ENCODE measurements around the gene ALS2. TPM values are rescaled to one million over a fixed set of nuclear protein-coding genes. Genes with fewer than 3 reads are reported as not detected.

The ALS2 gene
- total RNA-seq (ENCODE audit: low replicate concordance), result 27.4 and 98.4 TPM in 2 replicates

DNA sequence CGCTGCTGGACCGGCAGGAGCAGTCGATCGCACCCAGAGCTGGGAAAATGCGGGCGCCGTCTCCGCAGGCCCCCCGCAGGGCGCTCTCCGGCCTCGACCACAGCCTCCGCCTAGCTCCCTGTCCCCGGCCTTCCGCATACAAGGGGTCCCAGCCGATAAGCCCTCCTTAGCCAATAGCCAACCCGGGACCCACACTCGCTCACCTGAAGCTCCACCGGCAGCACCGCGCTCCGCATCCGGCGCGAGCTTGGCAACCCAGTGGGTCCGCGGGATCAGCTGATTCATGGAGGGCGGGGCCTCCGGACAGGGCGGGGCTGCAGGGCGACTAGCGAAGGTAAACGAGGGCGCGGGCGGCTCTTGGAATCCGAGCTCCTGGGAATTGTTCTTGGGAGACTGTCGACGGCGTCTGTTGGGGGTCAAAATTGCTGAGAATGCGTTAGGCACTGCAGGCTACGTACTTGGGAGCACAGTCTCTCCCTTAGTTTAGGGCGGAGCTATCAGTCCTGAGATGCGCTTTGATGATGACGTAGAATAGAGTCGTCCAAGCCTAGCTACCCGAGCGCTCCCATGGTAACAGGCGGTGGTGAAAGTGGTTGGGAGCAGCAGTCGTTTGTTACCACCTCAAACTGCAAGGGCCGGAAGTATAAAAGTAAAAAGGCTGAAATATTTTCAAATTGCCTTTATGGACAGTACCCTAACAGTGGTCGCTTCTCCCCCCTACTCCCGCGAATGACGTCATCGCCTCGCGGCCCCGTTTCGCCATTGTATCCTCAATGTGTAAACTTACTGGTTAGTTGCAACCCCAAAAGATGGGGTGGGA lies at the start of gene ALS2:
TSS of gene ALS2 (minus strand) at position 260 of the 820 bp plus-strand sequence. CDS start 12,048 bp downstream, outside the sequence.
- peak; percentile 100 for DNase-seq (ENCODE audit: low read depth)
- peak within 1 kb of the TSS; percentile 94 for H3K4me3 ChIP-seq (ENCODE audit: low read depth, low read length)
- TF ChIP-seq, protein P1, sequence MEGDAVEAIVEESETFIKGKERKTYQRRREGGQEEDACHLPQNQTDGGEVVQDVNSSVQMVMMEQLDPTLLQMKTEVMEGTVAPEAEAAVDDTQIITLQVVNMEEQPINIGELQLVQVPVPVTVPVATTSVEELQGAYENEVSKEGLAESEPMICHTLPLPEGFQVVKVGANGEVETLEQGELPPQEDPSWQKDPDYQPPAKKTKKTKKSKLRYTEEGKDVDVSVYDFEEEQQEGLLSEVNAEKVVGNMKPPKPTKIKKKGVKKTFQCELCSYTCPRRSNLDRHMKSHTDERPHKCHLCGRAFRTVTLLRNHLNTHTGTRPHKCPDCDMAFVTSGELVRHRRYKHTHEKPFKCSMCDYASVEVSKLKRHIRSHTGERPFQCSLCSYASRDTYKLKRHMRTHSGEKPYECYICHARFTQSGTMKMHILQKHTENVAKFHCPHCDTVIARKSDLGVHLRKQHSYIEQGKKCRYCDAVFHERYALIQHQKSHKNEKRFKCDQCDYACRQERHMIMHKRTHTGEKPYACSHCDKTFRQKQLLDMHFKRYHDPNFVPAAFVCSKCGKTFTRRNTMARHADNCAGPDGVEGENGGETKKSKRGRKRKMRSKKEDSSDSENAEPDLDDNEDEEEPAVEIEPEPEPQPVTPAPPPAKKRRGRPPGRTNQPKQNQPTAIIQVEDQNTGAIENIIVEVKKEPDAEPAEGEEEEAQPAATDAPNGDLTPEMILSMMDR (IDR thresholded peaks at IDR 0.05; ENCODE audit: insufficient read depth, low read length), result no peak

DNA sequence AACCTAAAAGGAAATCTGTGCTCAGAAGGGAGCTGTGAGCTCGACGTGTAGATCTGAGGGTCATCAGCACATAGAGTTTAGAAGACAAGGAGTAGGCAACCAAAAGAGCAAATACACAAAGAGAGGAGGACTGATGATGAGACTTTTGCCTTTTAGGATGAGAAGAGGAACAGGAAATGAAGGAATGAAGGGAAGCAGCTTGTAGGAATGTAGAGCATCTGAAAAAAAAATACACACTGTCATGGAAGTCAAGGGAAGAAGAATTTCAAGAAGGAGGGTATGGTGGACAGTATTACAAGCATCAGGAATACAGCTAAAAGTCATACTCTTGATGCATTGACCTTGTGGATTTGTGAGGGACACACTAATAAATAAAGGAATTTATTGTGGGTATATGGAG lies 47.5 kb upstream of the ALS2 start:
- DNase-seq (ENCODE audit: low read depth), result no peak
- no peak overlapping the region for H3K4me3 ChIP-seq (ENCODE audit: low read depth, low read length)
- TF ChIP-seq, protein P1 (IDR thresholded peaks at IDR 0.05; ENCODE audit: insufficient read depth, low read length), result no peak

- peak; percentile 32 for DNase-seq (ENCODE audit: low read depth)
- TF ChIP-seq, protein P1 (IDR thresholded peaks at IDR 0.05; ENCODE audit: insufficient read depth, low read length), result no peak
These were observed 46.9 kb upstream of the ALS2 start for GRCh38 chr2:201827621-201828020.

DNA sequence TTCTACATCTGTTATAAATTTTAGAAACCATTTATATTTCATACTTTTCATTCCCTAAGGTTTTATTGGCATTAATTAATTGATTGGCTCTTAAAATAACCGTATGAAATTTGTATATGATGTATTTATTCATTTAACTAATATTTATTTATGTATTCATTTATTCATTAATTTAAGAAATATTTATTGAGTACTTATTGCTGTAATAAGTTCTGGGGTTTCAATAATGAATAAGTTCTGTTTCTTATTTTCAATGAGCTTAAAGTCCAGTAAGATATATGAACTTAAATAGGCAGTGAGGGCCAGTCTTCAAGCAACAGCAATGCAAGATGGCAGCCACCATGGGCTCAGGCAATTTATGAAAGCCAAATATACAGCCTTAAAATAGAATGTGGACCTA lies 43.5 kb upstream of the ALS2 start:
- TF ChIP-seq, protein P1 (IDR thresholded peaks at IDR 0.05; ENCODE audit: insufficient read depth, low read length), result no peak
- DNase-seq (ENCODE audit: low read depth), result no peak
- no peak overlapping the region for H3K4me3 ChIP-seq (ENCODE audit: low read depth, low read length)

More at GRCh38 chr2:201827621-201828020, 46.9 kb upstream of the ALS2 start:
- no peak overlapping the region for H3K4me3 ChIP-seq (ENCODE audit: low read depth, low read length)

GRCh38 chr2:201821080-201821479 lies 40.3 kb upstream of the ALS2 start:
- TF ChIP-seq, protein P1 (IDR thresholded peaks at IDR 0.05; ENCODE audit: insufficient read depth, low read length), result no peak
- no peak for DNase-seq (ENCODE audit: low read depth)
- H3K4me3 ChIP-seq (ENCODE audit: low read depth, low read length), result no peak overlapping the region

DNA sequence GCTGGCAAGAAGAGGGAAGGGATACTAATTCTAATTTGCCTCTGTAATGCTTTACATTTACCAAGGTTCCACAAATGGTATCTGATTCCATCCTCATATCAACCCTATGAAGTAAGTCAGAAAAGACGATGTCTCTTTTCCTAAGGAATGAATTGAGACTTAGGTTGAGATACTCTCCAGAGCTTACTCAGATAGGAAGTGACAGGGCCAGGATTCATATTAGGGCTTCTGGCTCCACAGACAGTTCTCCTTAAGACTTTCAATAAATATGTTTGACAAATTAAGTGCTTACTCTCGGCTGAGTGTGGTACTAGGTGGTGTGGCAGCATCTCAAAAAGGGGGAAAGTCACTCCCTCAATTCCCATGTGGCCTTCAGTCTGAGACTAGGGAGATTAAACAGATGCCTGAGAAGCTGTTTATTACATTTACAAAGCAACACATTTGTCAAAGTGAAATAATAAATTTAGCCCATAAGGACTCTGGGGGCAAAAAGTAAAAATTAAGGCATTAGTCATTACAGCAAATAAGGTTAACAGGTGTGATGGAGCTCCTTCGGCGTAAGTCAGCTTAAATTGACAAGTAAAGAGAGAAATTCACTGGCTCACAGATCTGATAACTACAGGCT lies 39.8 kb upstream of the ALS2 start:
- H3K4me3 ChIP-seq (ENCODE audit: low read depth, low read length), result no peak overlapping the region
- DNase-seq (ENCODE audit: low read depth), result no peak
- TF ChIP-seq, protein P1 (IDR thresholded peaks at IDR 0.05; ENCODE audit: insufficient read depth, low read length), result no peak

All from fibroblast of the aortic adventitia (primary cell).